Measurements from ENCODE around the gene PRIMPOL. TPM values are rescaled to one million over a fixed set of nuclear protein-coding genes. Genes with fewer than 3 reads are reported as not detected.

PRIMPOL gene
- total and polyA plus RNA-seq, 9 of the 15 experiments (the other 6 are each of a cell fraction or from before 2014, with no cell fraction given) = 11.0 to 32.0 (median 16.1) TPM

GRCh38 chr4:184697956-184698355 lies 48.4 kb downstream of the PRIMPOL start:
- Histone ChIP-seq H3K9me1 (ENCODE audit: control insufficient read depth, insufficient read depth, low read length) (no peaks in the 10 kb centered on the region), H3K4me3 (no peak overlapping the region), H3K79me2 (ENCODE audit: control insufficient read depth, insufficient read depth, low read length) (no peaks in the 10 kb centered on the region), H3K4me1 (replicated peaks in 1 of 2; ENCODE audit: control insufficient read depth in 2 of 2, insufficient read depth in 2 of 2, low read length in 2 of 2) (no peaks in the 10 kb centered on the region), H2AFZ (ENCODE audit: low read depth, low read length) (no peak overlapping the region), H3K27ac (ENCODE audit: extremely low read depth, low read depth, low read length) (no peak overlapping the region), H3K36me3 (ENCODE audit: control insufficient read depth, insufficient read depth, low read length) (peaks cover 74% of the 10 kb centered on the region), H3K4me2 (ENCODE audit: insufficient read depth, low read length) (no peak overlapping the region), H3K9ac (ENCODE audit: insufficient read depth in 1 of 2, low read depth in 2 of 2, low read length in 2 of 2) (no peak overlapping the region), H3K9me3 (replicated peaks; ENCODE audit: control insufficient read depth, insufficient read depth, low read depth, low read length) (no peaks in the 10 kb centered on the region), H4K20me1 (replicated peaks; ENCODE audit: control insufficient read depth, insufficient read depth, low read length) (no peaks in the 10 kb centered on the region), H3K27me3 (ENCODE audit: control insufficient read depth in 2 of 2, insufficient read depth in 2 of 2, low read length in 2 of 2) (no peaks in the 10 kb centered on the region)
- DNase-seq (ENCODE audit: extremely low read depth in 1 of 4, low spot score in 3 of 4) = no peak
- intact Hi-C loops (cut with micrococcal nuclease) = loop anchor here (5.0 kb wide), 1 partner anchor 226 kb away; the partner anchor contains the start of gene IRF2
- ChIA-PET CTCF (ENCODE audit: low intra/inter-chr PET ratio) (no interaction called here), POLR2A (interaction anchor here (1.4 to 1.7 kb wide), 2 partner anchors 13 to 36 kb away, joined by 3 to 4 read pairs; partner anchors contain the start of gene CENPU)
- in situ Hi-C loops (cut with MboI) = no loop called here
- 96% methylated on average over 3 of the region's 3 CpGs for WGBS (ENCODE audit: insufficient coverage, low coverage, missing lambda C conversion rate)
- ATAC-seq = no peak
- FAIRE-seq = no peak
- no TSS peak for BruUV-seq (replicated peaks)
- TF ChIP-seq MBD2 (IDR thresholded peaks at IDR 0.05; ENCODE audit: borderline replicate concordance, low read depth) = no peak
- TF ChIP-seq HDAC3 (IDR thresholded peaks at IDR 0.05; ENCODE audit: borderline replicate concordance, partially characterized antibody) = no peak
- no peak for TF ChIP-seq POLR2A (conservative IDR thresholded peaks at IDR 0.05)
- TF ChIP-seq MLX (CRISPR knock-in tag; conservative IDR thresholded peaks at IDR 0.05) = no peak
- no peak for TF ChIP-seq RBM22 (IDR thresholded peaks at IDR 0.05; ENCODE audit: low read depth, low read length, poor library complexity, severe bottlenecking)
- TF ChIP-seq STAG1 (CRISPR knock-in tag; IDR thresholded peaks at IDR 0.05; ENCODE audit: borderline replicate concordance) = no peak
- TF ChIP-seq SIRT6 (IDR thresholded peaks at IDR 0.05; ENCODE audit: low read depth, low read length) = no peak
- no peak for TF ChIP-seq ZNF398 (CRISPR knock-in tag; IDR thresholded peaks at IDR 0.05)
- TF ChIP-seq ELF1 (tag; IDR thresholded peaks at IDR 0.05) = no peak
- no peak for TF ChIP-seq BRF2 (IDR thresholded peaks at IDR 0.05; ENCODE audit: borderline replicate concordance, insufficient read depth, insufficient read length)
- no peak for TF ChIP-seq SAFB (IDR thresholded peaks at IDR 0.05; ENCODE audit: borderline replicate concordance, low read depth, low read length)
- TF ChIP-seq E2F8 (IDR thresholded peaks at IDR 0.05; ENCODE audit: low read depth, partially characterized antibody) = no peak
- no peak for TF ChIP-seq BRD4 (IDR thresholded peaks at IDR 0.05)
- no peak for TF ChIP-seq ZBTB49 (CRISPR knock-in tag; IDR thresholded peaks at IDR 0.05; ENCODE audit: borderline replicate concordance)

Measured in K562 (cell line).